DMS153 (cell line): Measurements from ENCODE around the gene PISD.
"Not testable (repeated sequence)": the region's sequence is repeated elsewhere in the genome, so short reads cannot be mapped to it uniquely, and the experiment has no call there.

Experiments used
- DNase-seq: peaks from one replicate; lab custom pipeline; 2025; lab: John Stamatoyannopoulos, UW

PISD gene

DNA sequence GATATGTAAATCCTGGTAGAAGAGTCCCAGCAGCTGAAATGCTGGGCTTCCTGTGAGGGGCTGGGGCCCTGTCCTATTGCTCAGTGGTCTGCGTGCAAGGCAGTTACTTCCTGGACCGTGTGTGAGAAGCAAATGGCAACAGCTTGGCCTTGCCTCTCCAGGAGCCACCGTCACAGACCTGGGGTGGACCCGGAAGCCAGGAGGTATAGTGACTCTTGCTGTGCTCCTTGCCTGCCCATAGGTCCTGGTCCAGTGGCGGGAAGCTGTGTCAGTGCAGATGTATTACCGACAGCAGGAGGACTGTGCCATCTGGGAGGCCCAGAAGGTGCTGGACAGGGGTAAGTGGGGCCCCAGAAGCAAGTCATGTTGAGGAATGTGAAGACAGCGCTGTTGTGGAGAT, 54.3 kb downstream of the PISD start:
- no peak for DNase-seq

DNA sequence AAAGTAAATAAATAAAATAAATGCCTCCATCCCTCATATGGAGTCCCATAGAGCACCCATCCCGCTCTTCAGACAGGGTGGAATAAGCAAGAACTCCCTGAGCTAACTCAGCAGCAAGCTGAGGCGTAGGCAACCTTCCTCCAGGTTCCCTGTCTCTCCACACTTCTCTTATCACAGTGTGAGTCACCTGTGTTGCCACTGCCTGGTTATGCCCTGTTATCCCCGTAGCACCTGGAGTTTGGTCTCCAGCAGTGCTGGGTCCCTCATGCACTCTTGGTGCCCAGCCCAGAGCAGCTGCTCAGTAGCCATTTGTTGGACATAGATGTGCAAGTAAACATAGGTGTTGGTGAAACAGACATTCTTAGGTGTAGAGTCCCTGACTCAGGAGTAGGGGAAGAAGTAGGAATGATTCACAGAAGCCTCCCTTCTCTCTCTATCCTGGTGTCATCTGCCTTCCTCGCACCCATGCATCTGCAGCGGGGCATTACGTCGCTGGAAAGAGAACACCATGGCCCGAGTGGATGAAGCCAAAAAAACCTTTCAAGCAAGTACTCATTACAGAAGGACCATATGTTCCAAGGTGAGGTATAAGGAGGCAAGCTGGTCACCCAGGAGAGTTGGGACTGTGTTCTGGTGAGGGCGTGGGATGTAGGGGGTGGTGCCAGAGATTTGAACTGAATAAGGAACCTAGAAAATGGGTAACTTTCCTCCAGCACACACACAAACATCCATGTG, 56.0 kb downstream of the PISD start:
- no peak for DNase-seq

DNA sequence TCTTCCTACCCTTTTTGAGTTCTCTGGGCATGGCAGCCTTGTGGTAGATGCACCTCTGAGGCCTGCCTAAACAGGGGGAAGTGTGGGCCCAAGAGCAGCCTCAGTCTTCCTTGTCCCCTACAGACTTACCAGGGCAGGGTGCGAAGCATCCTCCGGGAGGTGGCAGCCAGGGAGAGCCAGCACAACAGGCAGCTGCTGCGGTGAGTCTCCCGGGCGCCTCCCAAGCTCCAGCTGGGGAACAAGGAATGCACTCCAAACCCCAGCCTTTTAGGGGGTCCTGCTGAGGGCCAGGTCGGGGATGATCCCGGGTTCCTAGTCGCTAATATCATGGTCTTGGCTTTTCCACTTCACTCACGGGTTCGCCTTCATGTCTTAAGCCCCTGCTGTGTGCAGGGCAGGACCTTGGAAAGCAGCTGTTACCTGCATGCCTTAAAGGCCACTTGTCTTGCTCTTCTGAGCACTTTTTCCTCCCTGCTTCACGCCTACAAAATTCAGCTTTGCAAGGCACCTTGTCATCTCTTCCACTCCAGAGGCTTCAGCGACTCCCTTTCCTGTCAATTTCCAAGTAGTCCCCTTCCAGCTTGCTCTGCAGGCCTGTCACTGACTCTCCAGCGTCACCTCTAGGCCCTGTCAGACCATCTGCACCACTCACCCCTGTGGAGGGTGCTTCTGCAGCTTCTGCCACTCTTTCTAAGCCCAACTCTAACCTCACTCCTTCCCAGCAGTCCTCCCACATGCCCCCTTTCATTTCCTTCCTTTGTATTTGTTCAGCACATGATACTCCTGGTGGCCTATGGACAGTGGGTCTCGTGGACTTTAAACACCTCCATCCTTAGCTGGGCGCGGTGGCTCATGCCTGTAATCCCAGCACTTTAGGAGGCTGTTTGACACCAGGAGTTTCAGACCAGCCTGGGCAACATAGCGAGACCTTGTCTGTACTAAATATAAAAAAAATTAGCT, 57.0 kb downstream of the PISD start:
- DNase-seq = no peak

- DNase-seq = no peak
Measured at GRCh38 chr22:31604137-31604705, 57.8 kb downstream of the PISD start.

DNA sequence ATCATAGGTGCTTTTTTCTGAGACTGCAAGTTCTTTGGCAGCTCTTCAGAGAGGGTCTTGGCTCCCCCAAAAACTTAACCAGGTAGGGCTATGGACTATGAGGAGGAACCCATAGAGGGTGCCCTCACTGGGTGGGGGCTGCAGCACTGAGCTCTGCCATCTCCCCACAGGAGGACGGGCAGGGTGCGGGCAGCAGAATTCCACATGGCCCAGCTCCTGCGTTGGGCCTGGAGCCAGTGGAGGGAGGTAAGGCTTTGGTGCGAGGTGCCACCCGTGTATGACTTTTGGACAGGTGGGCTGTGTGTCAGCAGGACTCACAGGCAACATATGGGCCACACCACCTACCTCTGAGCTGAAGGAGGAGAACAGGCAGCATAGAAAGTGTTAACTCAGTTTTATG, 58.4 kb downstream of the PISD start:
- no peak for DNase-seq

GRCh38 chr22:31603081-31603525, 58.9 kb downstream of the PISD start:
- no peak for DNase-seq

GRCh38 chr22:31602259-31602952, 59.6 kb downstream of the PISD start:
- no peak for DNase-seq

- DNase-seq = no peak
Measured at GRCh38 chr22:31595271-31595670, 66.7 kb downstream of the PISD start.

DNA sequence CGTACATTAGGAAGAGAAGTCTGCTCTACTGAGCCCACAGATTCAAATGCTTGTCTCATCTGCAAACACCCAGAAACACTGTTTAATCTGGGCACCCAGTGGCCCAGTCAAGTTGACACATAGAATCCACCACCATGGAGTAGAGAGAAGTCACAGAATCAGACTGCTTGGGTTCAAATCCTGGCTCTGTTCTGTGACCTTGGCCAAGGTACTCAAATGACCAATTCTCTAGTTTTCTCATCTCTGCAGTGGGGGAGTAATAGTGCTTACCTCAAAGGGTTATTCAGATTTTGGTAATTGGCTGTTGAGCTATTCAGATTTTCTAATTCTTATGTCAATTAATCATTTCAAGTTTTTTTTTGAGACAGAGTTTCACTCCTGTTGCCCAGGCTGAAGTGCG, 71.9 kb downstream of the PISD start:
- DNase-seq = not testable (repeated sequence)

DNA sequence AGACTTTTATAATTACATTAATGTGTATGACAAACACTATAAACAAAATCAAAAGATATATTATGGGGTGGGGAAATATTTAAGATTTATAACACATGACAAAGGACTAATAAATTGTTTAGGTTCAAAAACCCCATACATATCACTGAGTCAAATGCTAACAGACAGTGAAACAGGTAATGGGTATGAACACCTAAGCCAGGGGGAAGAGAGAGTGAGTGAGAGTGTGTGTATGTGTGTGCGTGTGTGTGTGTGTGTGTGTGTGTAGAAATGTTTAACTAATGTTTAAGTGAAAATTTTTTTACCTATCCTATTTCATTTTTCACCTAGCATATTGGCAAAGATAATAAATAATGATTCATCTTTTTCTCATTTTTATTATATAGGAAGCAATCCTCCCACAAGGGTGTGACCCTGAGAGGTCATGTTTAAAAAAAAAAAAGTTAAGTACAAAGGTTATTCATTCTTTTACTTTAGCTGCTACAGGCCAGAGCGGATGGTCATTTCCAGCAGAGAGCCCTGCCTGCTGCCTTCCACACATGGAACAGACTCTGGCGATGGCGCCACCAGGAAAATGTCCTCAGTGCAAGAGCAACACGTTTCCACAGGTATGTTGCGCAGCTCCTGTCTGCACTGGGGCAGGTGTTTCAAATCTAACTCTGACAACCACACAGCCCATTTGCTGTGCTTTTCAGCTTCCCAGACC, 72.9 kb downstream of the PISD start:
- no peak for DNase-seq

DNA sequence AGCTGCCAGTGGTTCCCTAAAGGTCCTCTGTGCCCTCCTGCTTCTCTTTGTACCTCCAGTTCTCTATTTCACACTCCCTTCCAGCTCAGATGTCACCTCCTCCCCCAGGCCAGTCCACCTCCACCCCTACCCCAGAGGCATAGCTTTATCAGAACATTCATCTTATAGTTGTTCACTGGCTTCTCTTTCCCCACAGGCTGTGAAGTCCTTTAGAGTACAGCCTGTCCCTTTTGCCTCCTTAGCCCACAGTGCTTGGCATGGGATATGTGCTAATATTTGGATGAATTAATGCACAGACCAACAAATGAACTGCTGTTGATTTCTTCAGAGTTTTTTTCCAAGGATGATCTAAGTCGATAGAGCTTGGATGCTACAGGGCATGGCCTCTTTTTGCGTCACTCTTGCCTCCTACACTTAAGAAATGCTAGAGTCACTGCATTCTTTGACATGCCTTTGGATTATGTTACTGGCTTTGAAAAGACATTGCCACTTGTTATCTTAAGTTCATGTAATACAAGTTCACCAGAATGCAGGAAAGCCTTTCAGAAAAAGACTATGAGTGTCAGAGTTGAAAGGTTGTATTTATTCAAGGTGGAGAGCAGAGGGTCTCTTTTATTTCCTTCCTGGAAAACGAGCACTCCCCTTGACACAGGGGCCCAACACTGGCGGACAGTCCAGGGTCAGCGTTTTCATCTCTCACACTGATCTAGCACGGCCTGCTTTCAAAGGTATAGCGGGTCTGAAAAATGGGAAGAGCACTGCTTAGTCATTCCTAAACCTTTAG, 75.7 kb downstream of the PISD start:
- DNase-seq = no peak

DNA sequence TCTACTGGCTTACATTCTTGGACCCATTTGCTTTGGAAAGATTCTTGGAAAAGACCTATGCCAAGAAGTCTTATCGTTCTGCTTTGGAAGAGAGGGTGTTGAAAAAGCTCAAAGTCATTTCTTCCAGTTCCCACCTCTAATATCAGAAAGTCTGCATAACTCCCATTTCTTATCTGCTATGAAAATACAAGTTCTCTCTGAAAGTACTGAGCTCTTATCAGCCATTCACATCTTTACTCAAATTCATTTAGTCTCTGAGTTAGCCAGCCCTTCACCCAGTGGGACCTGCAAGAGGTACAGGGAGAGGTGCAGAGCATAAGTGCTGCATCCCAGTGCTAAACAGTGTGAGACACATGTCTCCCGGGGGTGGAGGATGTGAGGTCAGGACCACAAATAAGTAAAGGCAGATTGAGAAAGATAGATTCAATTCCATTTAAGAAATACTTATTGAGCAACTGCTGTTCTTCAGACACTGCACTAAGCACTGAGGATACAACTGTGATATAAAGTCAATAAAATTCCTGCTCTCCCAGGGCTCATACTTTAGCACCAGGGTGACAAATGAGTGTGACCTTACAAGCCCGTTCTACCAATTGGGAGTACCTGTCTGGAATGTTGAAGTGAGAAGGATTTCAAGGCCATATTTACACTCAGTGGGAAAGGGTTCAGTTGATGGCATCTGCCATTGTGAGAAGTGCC, 76.7 kb downstream of the PISD start:
- DNase-seq = no peak

- no peak for DNase-seq
Measured at GRCh38 chr22:31584804-31585160, 77.2 kb downstream of the PISD start.

DNA sequence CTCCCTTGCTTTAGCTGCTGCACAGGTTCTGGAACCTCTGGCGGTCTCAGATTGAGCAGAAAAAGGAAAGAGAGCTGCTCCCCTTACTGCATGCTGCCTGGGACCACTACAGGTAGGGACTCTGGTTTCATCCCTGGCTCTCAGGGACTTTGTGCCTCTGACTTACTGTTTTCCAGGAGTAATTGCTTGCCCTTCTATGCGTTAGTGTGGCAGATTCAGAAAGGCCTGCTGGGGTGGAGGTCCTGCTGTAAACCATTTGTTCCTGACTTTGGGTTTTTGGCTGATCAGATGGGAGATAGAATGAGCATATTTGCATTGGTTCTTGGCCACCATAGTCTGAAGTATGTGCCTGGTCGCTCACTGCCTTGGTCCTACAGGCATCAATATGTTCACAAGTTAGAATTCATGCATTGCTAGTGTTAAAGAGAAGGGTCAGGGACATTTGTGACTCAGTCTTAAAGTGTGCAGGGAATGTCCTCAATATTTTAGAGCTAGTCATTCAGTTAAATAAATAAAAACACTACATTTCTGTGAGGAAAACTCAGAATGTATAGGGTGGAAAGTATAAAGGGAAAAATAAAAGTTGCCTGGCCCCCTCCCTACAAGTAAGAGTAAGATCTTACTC, 78.0 kb downstream of the PISD start:
- DNase-seq = no peak

DNA sequence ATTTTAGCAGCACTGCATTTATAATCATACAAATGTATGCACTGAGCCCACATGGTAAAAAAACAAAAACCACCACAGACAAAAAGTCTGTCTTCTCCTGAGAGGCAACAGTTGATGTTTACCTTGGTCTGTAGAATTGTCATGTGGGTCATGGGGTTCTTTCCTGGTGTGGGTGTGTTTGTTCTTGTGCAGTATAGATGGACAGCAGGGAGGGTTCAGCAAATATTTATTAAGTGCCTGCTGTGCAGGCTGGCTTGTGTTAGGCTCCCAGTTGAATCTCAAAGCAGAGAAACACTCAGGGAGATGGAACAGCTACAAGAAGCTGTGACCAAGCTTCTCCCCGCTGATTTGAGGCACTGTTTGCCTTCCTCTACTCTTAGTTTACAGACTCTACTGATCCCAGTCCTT, 82.2 kb downstream of the PISD start:
- peak; percentile 97 for DNase-seq

DNA sequence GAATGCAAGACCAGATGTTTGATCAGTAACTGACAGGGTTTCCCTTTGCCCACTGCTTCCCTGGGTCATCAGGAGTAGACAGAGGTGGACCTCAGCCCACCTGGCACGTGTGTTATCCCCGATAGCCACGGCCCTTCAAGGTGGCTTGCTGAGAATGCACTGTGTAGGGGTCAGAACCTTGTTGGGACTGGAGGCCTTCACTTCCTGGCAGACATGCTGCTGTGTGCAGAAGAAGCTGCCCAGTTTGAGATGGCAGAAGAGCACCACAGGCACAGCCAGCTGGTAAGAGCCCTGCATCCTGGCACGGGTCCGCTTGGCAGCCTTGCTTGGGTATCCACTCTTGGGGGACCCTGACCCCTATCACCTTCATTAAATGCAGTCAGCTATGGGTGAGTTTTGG, 83.8 kb downstream of the PISD start:
- DNase-seq = no peak

GRCh38 chr22:31577711-31578110, 84.3 kb downstream of the PISD start:
- DNase-seq = no peak

- DNase-seq = no peak
Measured at GRCh38 chr22:31575190-31575589, 86.8 kb downstream of the PISD start.

DNA sequence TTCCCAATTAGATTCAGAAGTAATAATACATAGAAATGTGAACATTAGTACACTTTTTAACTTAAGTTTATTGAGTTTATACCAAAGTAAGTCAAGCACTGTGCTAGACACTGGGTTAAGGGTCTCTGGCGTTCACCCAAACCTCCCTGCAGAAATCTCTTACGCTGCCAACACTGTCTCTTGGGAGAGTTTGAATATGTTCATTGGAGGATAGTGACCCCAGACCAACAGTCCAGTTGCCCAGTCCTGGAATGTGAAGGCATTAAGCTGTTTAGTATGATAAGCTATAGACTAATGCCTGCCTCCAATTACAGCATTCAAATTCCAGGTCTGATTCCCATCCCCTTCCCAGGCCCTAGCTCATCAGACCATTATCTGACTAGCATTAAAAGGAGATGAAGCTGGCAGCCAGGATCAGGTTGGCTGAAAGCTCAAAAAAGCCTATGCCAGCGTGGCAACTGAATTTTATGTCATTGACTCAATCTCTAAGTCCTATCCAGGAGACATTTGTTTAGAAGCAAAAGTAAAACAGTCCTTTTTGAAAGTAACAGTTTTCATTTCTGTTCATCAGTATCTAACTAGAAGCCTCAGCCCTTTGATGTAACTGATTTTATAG, 87.9 kb downstream of the PISD start:
- DNase-seq = no peak
